HG03135 (cell line): Measurements from ENCODE around the gene CDH8.

Experiments used
- ATAC-seq: cut with Tn5 transposase; IDR thresholded peaks from one replicate; pipeline ENCODE4 v1.9.1; 2021; ENCODE audit warnings: mild to moderate bottlenecking, moderate library complexity; ENCODE audit not compliant: unreplicated experiment

Gene CDH8

DNA sequence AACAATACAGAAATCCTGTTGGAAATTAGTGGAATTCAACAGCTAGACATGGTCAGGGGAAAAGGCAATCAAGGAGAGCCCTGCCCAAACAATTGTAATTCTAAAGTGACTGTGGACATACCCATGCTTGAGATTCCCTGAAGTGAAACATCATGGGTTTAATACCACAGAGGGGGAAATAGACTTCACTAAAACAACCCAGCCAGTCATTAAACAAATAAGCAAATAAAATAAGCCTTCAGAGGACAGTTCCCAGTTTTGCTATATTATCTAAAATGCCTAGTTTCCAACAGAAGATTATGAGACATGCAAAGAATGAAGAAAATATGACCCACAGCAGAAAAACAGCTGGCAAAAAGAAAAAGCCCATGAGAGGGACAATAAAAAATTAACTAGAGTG lies 376.3 kb downstream of the CDH8 start:
- ATAC-seq, result no peak

DNA sequence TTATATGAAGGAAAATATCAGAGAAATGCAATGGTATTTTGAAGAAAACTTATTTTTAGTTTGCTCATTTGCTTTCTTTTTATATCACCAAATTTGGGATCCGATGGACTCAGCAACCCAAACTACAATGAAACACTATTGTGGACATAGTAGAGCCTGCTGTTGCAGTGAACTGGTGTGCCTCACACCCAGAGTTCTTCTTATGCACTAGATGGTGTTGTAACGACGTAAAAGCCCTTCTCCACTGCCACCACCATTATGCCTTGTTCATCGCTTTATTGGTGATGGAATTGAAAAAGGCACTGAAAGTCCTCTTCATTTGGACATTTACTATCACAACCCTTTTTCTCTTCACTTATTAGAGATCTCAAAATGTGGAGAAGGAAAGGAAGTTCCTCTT lies 381.3 kb downstream of the CDH8 start:
- no peak for ATAC-seq

DNA sequence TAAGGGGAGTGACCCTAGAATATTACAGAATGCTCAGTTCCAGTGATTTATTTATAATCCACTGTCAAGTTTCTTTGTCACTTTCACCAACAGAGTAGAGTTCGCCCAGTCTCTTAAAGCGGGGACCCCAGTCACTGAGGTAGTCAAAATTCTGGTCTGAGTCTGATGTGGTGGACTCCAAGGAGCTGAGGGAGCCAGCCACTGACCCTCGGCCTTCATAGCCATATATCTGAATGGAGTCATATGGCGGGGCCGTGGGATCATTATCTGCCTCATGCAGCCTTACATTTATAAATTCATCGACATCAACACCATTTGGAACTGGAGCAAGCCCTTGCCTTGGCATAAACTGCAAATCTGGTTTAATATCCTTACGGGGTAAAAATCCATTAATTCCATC lies 382.7 kb downstream of the CDH8 start:
- ATAC-seq, result no peak

DNA sequence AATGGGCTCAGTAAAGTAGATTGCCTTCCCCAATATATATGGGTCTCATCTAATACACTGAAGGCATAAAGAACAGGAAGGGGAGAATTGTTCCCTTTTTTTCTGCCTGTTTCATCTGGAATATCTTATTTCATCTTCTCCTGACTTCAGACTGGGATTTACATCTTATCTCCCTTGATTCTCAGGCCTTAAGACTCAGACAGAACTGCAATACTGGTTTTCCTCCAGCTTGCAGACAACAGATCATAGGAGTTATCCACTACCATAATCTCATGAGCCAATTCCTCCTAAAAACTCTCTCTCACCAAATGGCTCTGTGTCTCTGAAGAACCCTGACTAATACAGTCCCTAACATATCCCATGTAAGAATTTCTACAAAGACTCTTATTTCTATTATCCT lies 390.7 kb downstream of the CDH8 start:
- ATAC-seq, result no peak

DNA sequence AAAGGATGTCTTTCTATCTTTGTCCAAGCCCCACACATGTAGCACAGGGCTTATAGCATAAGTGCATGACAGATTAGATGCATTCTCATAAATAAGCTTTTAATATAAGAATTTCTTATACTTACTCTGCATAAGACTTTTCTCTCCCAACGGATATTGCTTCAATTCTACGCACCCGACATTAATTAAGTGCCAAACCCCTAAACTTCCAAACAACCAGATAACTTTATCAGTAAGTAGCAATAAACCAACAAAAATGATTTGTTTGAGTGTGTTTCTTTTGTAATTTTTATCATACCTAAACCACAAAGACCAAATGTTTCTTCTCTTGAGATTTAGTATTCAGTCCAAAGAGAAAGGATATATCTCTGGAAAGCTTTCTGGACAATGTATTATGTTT lies 391.5 kb downstream of the CDH8 start:
- ATAC-seq, result no peak

DNA sequence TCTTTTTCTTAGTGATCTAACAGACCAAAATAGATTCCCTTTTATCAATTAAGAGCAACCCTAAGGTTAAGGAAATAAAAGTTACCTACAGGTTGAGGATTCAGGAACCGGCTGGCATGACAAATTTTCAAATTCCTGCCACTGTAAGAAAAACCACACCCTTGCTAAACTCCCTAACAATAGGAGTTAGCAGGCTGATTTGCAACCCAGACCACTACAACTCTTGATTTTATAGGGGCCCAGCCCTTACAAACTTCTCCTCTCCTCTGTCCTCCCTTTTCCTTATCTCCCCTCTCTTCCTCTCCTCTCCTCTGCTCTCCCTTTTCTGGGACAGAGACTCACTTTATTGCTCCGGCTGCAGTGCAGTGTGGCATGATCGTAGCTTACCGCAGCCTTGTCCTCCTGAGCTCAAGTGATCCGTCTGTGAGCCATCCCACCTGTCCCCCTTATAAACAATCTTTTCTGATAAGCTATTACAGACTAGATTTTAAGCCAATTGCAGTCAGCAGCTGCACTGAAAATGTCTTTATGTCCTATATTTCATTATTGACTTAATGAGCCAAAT lies 418.9 kb downstream of the CDH8 start:
- no peak for ATAC-seq

DNA sequence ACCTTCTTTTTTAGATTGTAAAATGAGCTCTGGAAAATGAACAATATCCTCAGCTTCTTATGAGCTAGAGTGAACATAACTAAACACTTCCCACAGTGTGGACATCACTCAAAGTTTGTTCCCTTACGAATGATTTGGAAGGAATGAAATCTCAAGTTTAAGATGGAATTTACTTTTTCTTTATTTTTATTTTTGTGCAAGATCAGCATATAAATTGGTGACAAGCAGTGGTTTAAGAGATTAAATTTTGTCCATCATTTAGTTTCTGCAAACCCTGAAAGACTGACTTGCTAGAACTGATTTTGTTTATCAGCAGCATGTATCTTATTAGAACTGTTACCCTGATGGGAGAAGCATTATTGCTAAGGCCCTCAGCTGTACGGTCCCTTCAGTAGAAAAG lies 420.1 kb downstream of the CDH8 start:
- no peak for ATAC-seq

DNA sequence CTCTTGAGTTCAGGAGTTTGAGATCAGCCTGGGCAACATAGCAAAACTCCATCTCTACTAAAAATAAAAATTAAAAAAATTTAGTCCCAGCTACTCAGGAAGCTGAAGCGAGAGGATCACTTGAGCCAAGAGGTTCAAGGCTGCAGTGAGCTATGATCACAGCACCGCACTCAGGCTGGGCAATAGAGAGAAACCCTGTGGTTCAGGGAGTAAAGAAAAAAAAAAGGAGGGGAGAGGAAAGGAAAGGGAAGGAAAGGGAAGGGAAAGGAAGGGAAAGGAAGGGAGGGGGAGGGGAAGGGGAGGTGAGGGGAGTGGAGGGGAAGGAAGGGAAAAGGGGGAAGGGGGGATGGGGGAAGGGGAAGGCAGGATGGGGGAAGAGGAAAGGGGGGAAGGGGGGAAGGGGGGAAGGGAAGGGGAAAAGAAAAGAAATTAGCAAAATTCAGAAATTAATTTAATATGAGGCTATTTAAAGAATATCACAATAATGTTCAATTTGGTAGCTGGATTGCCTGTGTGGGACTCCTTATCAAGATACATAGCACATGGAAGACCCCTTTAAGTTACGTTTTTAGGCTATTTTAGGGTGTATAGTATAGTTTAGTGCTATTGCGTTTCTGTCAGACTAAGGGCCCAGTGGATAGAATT lies 424.3 kb downstream of the CDH8 start:
- ATAC-seq, result no peak

DNA sequence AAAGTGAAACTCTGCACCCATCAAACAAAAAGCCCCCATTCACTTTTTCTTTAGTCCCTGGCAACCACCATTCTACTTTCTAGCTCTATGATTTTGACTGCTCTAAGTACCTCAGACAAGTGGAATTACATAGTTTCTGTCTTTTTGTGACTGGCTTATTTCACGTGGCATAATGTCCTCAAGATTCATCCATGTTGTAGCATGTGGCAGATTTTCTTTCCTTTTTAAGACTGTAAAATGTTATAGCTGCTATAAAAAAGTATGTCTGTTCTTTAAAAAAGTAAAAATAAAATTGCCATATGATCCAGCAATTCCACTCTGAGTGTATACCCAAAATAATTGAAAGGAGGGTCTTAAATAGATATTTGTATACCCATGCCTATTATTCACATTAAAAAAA lies 429.7 kb downstream of the CDH8 start:
- ATAC-seq, result no peak
